Measurements from ENCODE around the gene ZNF304.

The ZNF304 gene

DNA sequence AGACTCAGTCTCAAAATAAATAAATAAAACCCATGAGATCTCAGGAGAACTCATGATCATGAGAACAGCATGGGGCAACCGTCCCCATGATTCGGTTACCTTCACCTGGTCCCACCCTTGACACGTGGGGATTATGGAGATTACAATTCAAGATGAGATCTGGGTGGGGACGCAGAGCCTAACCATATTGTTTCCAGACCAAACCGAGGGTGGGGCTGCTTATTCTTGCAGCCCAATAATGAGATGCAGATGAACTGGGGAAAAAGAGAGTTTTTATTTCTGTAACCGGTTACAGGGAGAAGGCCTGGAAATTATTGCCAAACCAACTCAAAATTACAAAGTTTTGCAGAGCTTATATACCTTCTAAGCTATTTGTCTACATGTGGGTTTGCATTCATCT, 25.1 kb downstream of the ZNF304 start:
- H3K36me3 ChIP-seq (ENCODE audit: control insufficient read depth, insufficient read depth, low read length): peaks cover 21% of the 10 kb centered on the region
- H3K4me3 ChIP-seq (replicated peaks; ENCODE audit: low read depth, low read length): no peak overlapping the region
- H3K27me3 ChIP-seq (replicated peaks; ENCODE audit: control insufficient read depth, insufficient read depth, low read length): no peaks in the 10 kb centered on the region
- TF ChIP-seq, protein P1, sequence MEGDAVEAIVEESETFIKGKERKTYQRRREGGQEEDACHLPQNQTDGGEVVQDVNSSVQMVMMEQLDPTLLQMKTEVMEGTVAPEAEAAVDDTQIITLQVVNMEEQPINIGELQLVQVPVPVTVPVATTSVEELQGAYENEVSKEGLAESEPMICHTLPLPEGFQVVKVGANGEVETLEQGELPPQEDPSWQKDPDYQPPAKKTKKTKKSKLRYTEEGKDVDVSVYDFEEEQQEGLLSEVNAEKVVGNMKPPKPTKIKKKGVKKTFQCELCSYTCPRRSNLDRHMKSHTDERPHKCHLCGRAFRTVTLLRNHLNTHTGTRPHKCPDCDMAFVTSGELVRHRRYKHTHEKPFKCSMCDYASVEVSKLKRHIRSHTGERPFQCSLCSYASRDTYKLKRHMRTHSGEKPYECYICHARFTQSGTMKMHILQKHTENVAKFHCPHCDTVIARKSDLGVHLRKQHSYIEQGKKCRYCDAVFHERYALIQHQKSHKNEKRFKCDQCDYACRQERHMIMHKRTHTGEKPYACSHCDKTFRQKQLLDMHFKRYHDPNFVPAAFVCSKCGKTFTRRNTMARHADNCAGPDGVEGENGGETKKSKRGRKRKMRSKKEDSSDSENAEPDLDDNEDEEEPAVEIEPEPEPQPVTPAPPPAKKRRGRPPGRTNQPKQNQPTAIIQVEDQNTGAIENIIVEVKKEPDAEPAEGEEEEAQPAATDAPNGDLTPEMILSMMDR (IDR thresholded peaks at IDR 0.05; ENCODE audit: insufficient read depth, low read length, poor library complexity, severe bottlenecking): no peak
- DNase-seq (ENCODE audit: extremely low read depth, insufficient read length): no peak

DNA sequence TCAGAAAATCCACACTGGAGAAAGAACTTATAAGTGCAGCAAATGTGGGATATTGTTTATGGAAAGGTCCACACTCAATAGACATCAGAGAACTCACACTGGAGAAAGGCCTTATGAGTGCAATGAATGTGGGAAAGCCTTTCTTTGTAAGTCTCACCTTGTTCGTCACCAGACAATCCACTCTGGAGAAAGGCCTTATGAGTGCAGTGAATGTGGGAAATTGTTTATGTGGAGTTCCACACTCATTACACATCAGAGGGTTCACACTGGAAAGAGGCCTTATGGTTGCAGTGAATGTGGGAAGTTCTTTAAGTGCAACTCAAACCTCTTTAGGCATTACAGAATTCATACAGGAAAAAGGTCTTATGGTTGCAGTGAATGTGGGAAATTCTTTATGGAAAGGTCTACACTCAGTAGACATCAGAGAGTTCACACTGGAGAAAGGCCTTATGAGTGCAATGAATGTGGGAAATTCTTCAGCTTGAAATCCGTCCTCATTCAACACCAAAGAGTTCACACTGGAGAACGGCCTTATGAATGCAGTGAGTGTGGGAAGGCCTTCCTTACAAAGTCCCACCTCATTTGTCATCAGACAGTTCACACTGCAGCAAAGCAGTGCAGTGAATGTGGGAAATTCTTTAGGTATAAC, 26.6 kb downstream of the ZNF304 start:
- Histone ChIP-seq H3K27me3 (replicated peaks; ENCODE audit: control insufficient read depth, insufficient read depth, low read length) (no peaks in the 10 kb centered on the region), H3K36me3 (ENCODE audit: control insufficient read depth, insufficient read depth, low read length) (peaks cover 16% of the 10 kb centered on the region), H3K4me3 (replicated peaks; ENCODE audit: low read depth, low read length) (no peak overlapping the region)
- TF ChIP-seq, protein P1 (IDR thresholded peaks at IDR 0.05; ENCODE audit: insufficient read depth, low read length, poor library complexity, severe bottlenecking): no peak
- no peak for DNase-seq (ENCODE audit: extremely low read depth, insufficient read length)

DNA sequence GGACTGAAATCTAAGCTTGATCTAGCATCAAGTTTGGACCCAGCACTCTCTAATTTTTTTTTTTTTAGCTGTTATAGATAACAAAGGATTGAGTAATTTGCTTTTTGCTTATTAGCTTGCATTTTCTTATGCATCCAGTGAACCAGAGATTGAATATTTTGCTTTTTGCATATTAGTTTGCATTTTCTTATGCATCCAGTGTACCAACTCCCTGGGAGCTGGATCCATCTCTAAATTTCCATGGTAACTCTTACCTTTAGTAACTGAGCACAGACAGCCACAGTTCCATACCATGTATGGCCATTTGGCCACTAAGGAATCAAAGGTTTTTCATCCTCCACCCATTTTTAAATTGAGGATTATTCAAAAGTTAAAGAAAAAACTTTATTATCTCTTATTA, 29.9 kb downstream of the ZNF304 start:
- TF ChIP-seq, protein P1 (IDR thresholded peaks at IDR 0.05; ENCODE audit: insufficient read depth, low read length, poor library complexity, severe bottlenecking): no peak
- H3K27me3 ChIP-seq (replicated peaks; ENCODE audit: control insufficient read depth, insufficient read depth, low read length): no peaks in the 10 kb centered on the region
- H3K36me3 ChIP-seq (ENCODE audit: control insufficient read depth, insufficient read depth, low read length): peaks cover 6% of the 10 kb centered on the region
- DNase-seq (ENCODE audit: extremely low read depth, insufficient read length): no peak
- H3K4me3 ChIP-seq (replicated peaks; ENCODE audit: low read depth, low read length): no peak overlapping the region

DNA sequence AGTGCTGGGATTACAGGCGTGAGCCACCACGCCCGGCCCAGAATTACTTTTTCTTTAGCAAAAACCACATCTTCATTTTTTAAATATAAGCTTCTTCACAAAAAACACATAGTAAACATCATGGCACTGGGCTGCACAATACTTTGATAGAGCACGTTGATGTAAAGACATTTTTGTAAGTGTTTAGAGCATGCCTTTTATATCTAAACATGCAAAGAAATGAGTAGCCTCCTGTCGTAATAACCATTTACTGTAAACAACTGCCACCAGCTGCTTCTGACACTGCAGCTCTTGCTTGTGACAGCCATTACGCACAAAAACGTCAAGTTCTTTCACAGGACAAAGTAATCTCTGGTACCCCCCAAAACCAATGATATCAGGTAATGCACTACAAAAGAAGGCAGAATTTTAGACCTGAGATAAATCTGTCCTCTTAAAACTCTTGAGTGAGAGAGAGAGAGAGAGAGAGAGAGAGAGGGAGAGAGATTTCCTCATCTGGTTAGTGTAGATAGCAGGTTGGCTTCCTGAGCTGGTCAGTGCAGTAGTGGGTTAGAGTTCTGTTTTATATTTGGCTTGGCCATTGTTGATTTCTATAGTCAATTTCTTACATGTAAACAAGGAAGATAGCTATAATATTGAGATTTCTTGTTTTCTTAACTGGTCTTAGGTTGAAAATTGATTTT, 31.9 kb downstream of the ZNF304 start:
- no peak for DNase-seq (ENCODE audit: extremely low read depth, insufficient read length)
- no peaks in the 10 kb centered on the region for H3K27me3 ChIP-seq (replicated peaks; ENCODE audit: control insufficient read depth, insufficient read depth, low read length)
- H3K4me3 ChIP-seq (replicated peaks; ENCODE audit: low read depth, low read length): no peak overlapping the region
- TF ChIP-seq, protein P1 (IDR thresholded peaks at IDR 0.05; ENCODE audit: insufficient read depth, low read length, poor library complexity, severe bottlenecking): no peak
- H3K36me3 ChIP-seq (ENCODE audit: control insufficient read depth, insufficient read depth, low read length): no peaks in the 10 kb centered on the region

DNA sequence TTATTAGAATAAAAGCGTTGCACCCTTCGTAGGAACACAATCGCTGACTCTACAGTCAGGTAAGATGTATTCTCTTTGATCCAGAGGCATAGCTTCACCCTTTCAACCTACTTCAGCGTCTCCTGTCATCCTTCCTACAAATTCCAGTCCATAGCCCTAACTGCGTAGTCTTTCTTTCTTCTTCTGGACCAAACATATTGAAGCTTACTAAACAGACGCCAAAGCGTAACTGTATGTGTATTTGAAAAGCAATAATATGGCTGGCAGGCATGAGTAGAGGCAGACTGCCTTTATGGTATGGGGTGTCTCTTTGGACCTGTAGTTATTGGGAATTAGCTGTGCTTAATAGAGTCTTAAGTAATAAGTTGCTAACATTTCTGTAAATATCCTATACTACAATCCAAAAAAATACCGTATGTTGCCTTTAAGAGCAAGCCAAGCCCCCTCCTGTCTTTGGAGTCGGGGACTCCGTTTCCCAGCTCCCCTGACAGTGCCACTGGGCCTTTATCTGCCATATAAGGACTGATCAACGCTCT, 38.2 kb downstream of the ZNF304 start:
- DNase-seq (ENCODE audit: extremely low read depth, insufficient read length): no peak
- Histone ChIP-seq H3K27me3 (replicated peaks; ENCODE audit: control insufficient read depth, insufficient read depth, low read length) (no peaks in the 10 kb centered on the region), H3K4me3 (replicated peaks; ENCODE audit: low read depth, low read length) (peak overlapping the region; percentile 95), H3K36me3 (ENCODE audit: control insufficient read depth, insufficient read depth, low read length) (peaks cover 4% of the 10 kb centered on the region)
- TF ChIP-seq, protein P1 (IDR thresholded peaks at IDR 0.05; ENCODE audit: insufficient read depth, low read length, poor library complexity, severe bottlenecking): no peak

Data from GM06990 (cell line).